GM12878 (cell line): ENCODE measurements around the gene TUBA3C. TPM values are rescaled to one million over a fixed set of nuclear protein-coding genes. Genes with fewer than 3 reads are reported as not detected.

Experiments used
- ATAC-seq: fragments of 200-7000 bp; cut with Tn5 transposase; 3 replicates; pipeline ENCODE4 v1.9.1; 2020; ENCODE audit warnings: mild to moderate bottlenecking, moderate library complexity
- BruUV-seq: library from RNA; stranded (reverse); fragments of 400-500 nt; replicated peaks from 2 replicates; lab custom pipeline; 2021; lab: Mats Ljungman, UMichigan
- CTCF ChIA-PET: fragments of 300-600 bp; sonication (Branson Sonifier 250); formaldehyde crosslinking; extraction: SDS; loops from one replicate; lab custom pipeline; 2021; ENCODE audit warnings: inconsistent platforms; lab: Yijun Ruan, JAX
- POLR2A ChIA-PET: fragments of 350-600 bp; formaldehyde crosslinking; extraction: SDS; loops from one replicate; lab custom pipeline; 2021; ENCODE audit warnings: inconsistent platforms; lab: Charles Lee
- RAD21 ChIA-PET: fragments of 300-600 bp; sonication (Branson Sonifier 250); formaldehyde crosslinking; loops from one replicate; lab custom pipeline; 2023; ENCODE audit warnings: antibody characterized with exemption; ENCODE audit not compliant: unreplicated experiment; lab: Charles Lee
- SMC1A ChIA-PET: fragments of 300-600 bp; sonication (Branson Sonifier 250); formaldehyde crosslinking; loops from one replicate; lab custom pipeline; 2023; ENCODE audit not compliant: unreplicated experiment, uncharacterized antibody; lab: Charles Lee
- DNase-seq: peaks from one replicate; pipeline ENCODE4 v3.0.0-alpha.2; 2011; ENCODE audit warnings: low read depth, low spot score
- FAIRE-seq: peaks from 3 replicates; lab custom pipeline; 2011; peaks lifted over from hg19 to GRCh38; lab: Jason Lieb, UNC
- H2AFZ ChIP-seq: 2 replicates; pipeline ENCODE4 v1.6.0; 2011; ENCODE audit warnings: low read depth, low read length, control low read depth; ENCODE audit not compliant: control insufficient read depth
- H3K27ac ChIP-seq: 2 replicates; pipeline ENCODE4 v1.5.1; 2011; ENCODE audit warnings: control low read depth; ENCODE audit not compliant: control insufficient read depth, insufficient read depth
- H3K27me3 ChIP-seq, 2 experiments: replicated peaks in 1 of 2; 2 replicates each; pipeline versions ENCODE4 v1.6.0 to v1.6.1; 2011; ENCODE audit warnings: low read length in 1 of 2; ENCODE audit not compliant: control insufficient read depth in 2 of 2, insufficient read depth in 2 of 2
- H3K36me3 ChIP-seq, 2 experiments: 2 replicates each; pipeline ENCODE4 v1.5.1; 2011; ENCODE audit warnings: low read length in 1 of 2; ENCODE audit not compliant: control insufficient read depth in 2 of 2, insufficient read depth in 2 of 2
- H3K4me1 ChIP-seq: 2 replicates; pipeline ENCODE4 v1.6.1; 2011; ENCODE audit warnings: mild to moderate bottlenecking, low read length, moderate library complexity, mixed read lengths; ENCODE audit not compliant: control insufficient read depth, insufficient read depth
- H3K4me2 ChIP-seq: 2 replicates; pipeline ENCODE4 v1.6.0; 2011; ENCODE audit warnings: control low read depth; ENCODE audit not compliant: control insufficient read depth, insufficient read depth
- H3K4me3 ChIP-seq: fragments of 200-600 bp; sonication (generic); 2 replicates; pipeline ENCODE4 v1.5.1; 2016
- H3K79me2 ChIP-seq: 2 replicates; pipeline ENCODE4 v1.6.0; 2011; ENCODE audit warnings: low read length; ENCODE audit not compliant: control insufficient read depth, insufficient read depth
- H3K9ac ChIP-seq: 2 replicates; pipeline ENCODE4 v1.8.0; 2011; ENCODE audit warnings: low read length, control low read depth, mixed read lengths; ENCODE audit not compliant: control insufficient read depth, insufficient read depth
- H3K9me3 ChIP-seq: replicated peaks from 3 replicates; pipeline ENCODE4 v1.5.1; 2011; ENCODE audit warnings: mild to moderate bottlenecking, low read length; ENCODE audit not compliant: control insufficient read depth, insufficient read depth
- H4K20me1 ChIP-seq: 2 replicates; pipeline ENCODE4 v1.6.0; 2011; ENCODE audit not compliant: control insufficient read depth, insufficient read depth
- CBFB ChIP-seq: IDR thresholded peaks from 2 replicates; pipeline ENCODE4 v1.6.1; 2016; ENCODE audit warnings: antibody characterized with exemption, low read depth
- CREB1 ChIP-seq: IDR thresholded peaks from 2 replicates; pipeline ENCODE4 v1.6.1; 2012; ENCODE audit warnings: low read depth, mild to moderate bottlenecking, inconsistent platforms
- EP300 ChIP-seq, 2 experiments: fragments of 150-350 bp in 1 of 2; IDR thresholded peaks; 2 replicates each; pipeline ENCODE4 v1.6.1; 2011 to 2012; ENCODE audit warnings: low read depth in 2 of 2, low read length in 2 of 2, borderline replicate concordance in 1 of 2, improper control_type of control experiment in 1 of 2, inconsistent platforms in 1 of 2; ENCODE audit not compliant: control insufficient read depth in 1 of 2
- HDAC6 ChIP-seq: fragments of 200-600 bp; sonication (generic); IDR thresholded peaks from one replicate; pipeline ENCODE4 v1.8.0; 2017; ENCODE audit warnings: antibody characterized with exemption; ENCODE audit not compliant: unreplicated experiment
- NBN ChIP-seq: fragments of 450-650 bp; IDR thresholded peaks from 2 replicates; pipeline ENCODE4 v1.6.1; 2016
- NFYB ChIP-seq: IDR thresholded peaks from 2 replicates; pipeline ENCODE4 v1.6.1; 2011; ENCODE audit warnings: low read depth, mild to moderate bottlenecking, low read length, improper control_type of control experiment, moderate library complexity; ENCODE audit not compliant: insufficient read depth
- NR2C1 ChIP-seq: fragments of 450-650 bp; IDR thresholded peaks from 2 replicates; pipeline ENCODE4 v1.6.1; 2017; ENCODE audit warnings: antibody characterized with exemption, mild to moderate bottlenecking, moderate library complexity
- SMAD1 ChIP-seq: fragments of 450-650 bp; IDR thresholded peaks from 2 replicates; pipeline ENCODE4 v1.6.1; 2018; ENCODE audit warnings: mild to moderate bottlenecking, low read depth; ENCODE audit not compliant: partially characterized antibody
- STAT3 ChIP-seq: IDR thresholded peaks from 2 replicates; pipeline ENCODE4 v1.6.1; 2011; ENCODE audit warnings: low read depth, low read length, improper control_type of control experiment
- TCF3 ChIP-seq: IDR thresholded peaks from 2 replicates; pipeline ENCODE4 v1.6.1; 2012; ENCODE audit warnings: low read depth, mild to moderate bottlenecking, low read length, borderline replicate concordance; ENCODE audit not compliant: insufficient read depth
- ZNF217 ChIP-seq: fragments of 450-650 bp; IDR thresholded peaks from 2 replicates; pipeline ENCODE4 v1.6.1; 2017; ENCODE audit warnings: antibody characterized with exemption, mild to moderate bottlenecking
- WGBS: methylation state at CpG from one replicate; pipeline ENCODE4 v1.1.6; 2016; ENCODE audit warnings: low lambda C conversion rate; ENCODE audit not compliant: insufficient replicate concordance, insufficient coverage; ENCODE audit errors: missing lambda C conversion rate; 5-methylcytosine and 5-hydroxymethylcytosine counted together
- in situ Hi-C: fragments of 300-500 bp; cut with MboI; formaldehyde crosslinking; loops from 9 replicates; pipeline ENCODE4 v1.14.3; 2018; ENCODE audit warnings: mixed read lengths
- intact Hi-C: fragments of 100-400 bp; cut with micrococcal nuclease; formaldehyde crosslinking; loops from one replicate; pipeline ENCODE4 v1.14.2; 2022; ENCODE audit not compliant: unreplicated experiment
- polyA plus RNA-seq, 11 experiments: library from polyadenylated mRNA; depleted of rRNA in 4 of 11; unstranded in 6 of 11; stranded (reverse) in 5 of 11; fragments of >200 nt; fragmentation: Nextera tagmentation in 4 of 11; fragmentation: Illumina TruSeq in 1 of 11; extraction: Ambion mirVana in 4 of 11; extraction: Trizol in 1 of 11; gene quantifications; 1 replicate in 1 of 11; 2 replicates in 10 of 11; pipeline versions ENCODE4 v1.2.1 to v1.2.3, GENCODE V29; 2011 to 2016; ENCODE audit warnings: inconsistent platforms in 2 of 11, missing spikeins in 2 of 11, low read depth in 1 of 11
- total RNA-seq, 4 experiments: library from RNA; depleted of rRNA in 3 of 4; stranded (reverse); fragments of >200 nt in 3 of 4; fragmentation: Illumina TruSeq in 1 of 4; extraction: Trizol in 1 of 4; gene quantifications; 2 replicates each; pipeline versions ENCODE4 v1.2.1 to v1.2.3, GENCODE V29; 2013 to 2021
- TF ChIP-seq, protein P1 (sequence below): fragments of 450-650 bp; IDR thresholded peaks from 2 replicates; pipeline ENCODE4 v1.6.1; 2017; ENCODE audit warnings: mild to moderate bottlenecking
- TF ChIP-seq, protein P2 (sequence below): fragments of 150-350 bp; IDR thresholded peaks from 2 replicates; pipeline ENCODE4 v1.6.1; 2016; ENCODE audit warnings: low read depth, low read length
- TF ChIP-seq, protein P3 (sequence below): fragments of 450-650 bp; IDR thresholded peaks from 2 replicates; pipeline ENCODE4 v1.6.1; 2017; ENCODE audit warnings: mild to moderate bottlenecking, moderate library complexity

The TUBA3C gene
- total and polyA plus RNA-seq, 10 of the 15 experiments (the other 5 are each of a cell fraction or from before 2014, with no cell fraction given), result 0.04 to 4.5 (median 0.31) TPM; not detected in 5

DNA sequence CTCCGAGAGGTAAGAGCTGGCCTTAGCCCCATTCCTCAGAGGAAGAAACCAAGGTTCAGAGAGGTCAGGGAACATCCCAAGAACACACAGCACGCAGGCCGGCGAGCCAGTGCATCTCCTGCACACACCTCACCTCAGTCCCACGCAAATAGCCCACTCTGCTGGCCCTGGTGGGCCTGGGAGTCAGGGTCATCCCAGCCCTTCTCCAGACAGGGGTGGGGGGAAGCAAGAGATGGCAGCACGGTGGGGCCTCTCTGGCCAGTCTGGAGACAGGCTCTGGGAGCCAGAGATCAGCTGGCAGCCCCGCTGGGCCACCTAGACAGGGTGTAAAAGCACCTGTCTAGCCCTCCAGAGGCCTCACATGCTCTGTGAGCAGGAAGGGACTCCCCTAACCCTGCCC lies 26.8 kb downstream of the TUBA3C start:
- Histone ChIP-seq H3K27ac (no peak overlapping the region), H3K9ac (no peak overlapping the region), H3K79me2 (no peaks in the 10 kb centered on the region), H3K4me2 (no peak overlapping the region), H2AFZ (no peak overlapping the region), H3K4me1 (no peaks in the 10 kb centered on the region)
- SMC1A ChIA-PET, result interaction anchor here (0.9 to 1.3 kb wide), 2 partner anchors 84 to 130 kb away, joined by 3 read pairs; no protein-coding TSS in a partner anchor
- POLR2A ChIA-PET, result no interaction called here
- WGBS, result 44% methylated on average over 5 of the region's 7 CpGs
- ATAC-seq, result no peak
- CTCF ChIA-PET, result interaction anchor here (0.7 to 1.5 kb wide), 5 partner anchors 14 to 284 kb away, joined by 3 to 5 read pairs (median 3); no protein-coding TSS in a partner anchor
- TF ChIP-seq, protein P1, sequence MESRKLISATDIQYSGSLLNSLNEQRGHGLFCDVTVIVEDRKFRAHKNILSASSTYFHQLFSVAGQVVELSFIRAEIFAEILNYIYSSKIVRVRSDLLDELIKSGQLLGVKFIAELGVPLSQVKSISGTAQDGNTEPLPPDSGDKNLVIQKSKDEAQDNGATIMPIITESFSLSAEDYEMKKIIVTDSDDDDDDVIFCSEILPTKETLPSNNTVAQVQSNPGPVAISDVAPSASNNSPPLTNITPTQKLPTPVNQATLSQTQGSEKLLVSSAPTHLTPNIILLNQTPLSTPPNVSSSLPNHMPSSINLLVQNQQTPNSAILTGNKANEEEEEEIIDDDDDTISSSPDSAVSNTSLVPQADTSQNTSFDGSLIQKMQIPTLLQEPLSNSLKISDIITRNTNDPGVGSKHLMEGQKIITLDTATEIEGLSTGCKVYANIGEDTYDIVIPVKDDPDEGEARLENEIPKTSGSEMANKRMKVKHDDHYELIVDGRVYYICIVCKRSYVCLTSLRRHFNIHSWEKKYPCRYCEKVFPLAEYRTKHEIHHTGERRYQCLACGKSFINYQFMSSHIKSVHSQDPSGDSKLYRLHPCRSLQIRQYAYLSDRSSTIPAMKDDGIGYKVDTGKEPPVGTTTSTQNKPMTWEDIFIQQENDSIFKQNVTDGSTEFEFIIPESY, result no peak
- TF ChIP-seq SMAD1, result no peak
- TF ChIP-seq NFYB, result no peak
- no peak for TF ChIP-seq ZNF217
- TF ChIP-seq, protein P2, sequence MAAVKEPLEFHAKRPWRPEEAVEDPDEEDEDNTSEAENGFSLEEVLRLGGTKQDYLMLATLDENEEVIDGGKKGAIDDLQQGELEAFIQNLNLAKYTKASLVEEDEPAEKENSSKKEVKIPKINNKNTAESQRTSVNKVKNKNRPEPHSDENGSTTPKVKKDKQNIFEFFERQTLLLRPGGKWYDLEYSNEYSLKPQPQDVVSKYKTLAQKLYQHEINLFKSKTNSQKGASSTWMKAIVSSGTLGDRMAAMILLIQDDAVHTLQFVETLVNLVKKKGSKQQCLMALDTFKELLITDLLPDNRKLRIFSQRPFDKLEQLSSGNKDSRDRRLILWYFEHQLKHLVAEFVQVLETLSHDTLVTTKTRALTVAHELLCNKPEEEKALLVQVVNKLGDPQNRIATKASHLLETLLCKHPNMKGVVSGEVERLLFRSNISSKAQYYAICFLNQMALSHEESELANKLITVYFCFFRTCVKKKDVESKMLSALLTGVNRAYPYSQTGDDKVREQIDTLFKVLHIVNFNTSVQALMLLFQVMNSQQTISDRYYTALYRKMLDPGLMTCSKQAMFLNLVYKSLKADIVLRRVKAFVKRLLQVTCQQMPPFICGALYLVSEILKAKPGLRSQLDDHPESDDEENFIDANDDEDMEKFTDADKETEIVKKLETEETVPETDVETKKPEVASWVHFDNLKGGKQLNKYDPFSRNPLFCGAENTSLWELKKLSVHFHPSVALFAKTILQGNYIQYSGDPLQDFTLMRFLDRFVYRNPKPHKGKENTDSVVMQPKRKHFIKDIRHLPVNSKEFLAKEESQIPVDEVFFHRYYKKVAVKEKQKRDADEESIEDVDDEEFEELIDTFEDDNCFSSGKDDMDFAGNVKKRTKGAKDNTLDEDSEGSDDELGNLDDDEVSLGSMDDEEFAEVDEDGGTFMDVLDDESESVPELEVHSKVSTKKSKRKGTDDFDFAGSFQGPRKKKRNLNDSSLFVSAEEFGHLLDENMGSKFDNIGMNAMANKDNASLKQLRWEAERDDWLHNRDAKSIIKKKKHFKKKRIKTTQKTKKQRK, result no peak
- no peak for TF ChIP-seq CREB1
- no peak for TF ChIP-seq EP300 (IDR thresholded peaks at IDR 0.05; ENCODE audit: borderline replicate concordance in 1 of 2, control insufficient read depth in 1 of 2, low read depth in 2 of 2, low read length in 2 of 2)
- no peak for TF ChIP-seq NR2C1
- TF ChIP-seq TCF3, result no peak
- TF ChIP-seq, protein P3, sequence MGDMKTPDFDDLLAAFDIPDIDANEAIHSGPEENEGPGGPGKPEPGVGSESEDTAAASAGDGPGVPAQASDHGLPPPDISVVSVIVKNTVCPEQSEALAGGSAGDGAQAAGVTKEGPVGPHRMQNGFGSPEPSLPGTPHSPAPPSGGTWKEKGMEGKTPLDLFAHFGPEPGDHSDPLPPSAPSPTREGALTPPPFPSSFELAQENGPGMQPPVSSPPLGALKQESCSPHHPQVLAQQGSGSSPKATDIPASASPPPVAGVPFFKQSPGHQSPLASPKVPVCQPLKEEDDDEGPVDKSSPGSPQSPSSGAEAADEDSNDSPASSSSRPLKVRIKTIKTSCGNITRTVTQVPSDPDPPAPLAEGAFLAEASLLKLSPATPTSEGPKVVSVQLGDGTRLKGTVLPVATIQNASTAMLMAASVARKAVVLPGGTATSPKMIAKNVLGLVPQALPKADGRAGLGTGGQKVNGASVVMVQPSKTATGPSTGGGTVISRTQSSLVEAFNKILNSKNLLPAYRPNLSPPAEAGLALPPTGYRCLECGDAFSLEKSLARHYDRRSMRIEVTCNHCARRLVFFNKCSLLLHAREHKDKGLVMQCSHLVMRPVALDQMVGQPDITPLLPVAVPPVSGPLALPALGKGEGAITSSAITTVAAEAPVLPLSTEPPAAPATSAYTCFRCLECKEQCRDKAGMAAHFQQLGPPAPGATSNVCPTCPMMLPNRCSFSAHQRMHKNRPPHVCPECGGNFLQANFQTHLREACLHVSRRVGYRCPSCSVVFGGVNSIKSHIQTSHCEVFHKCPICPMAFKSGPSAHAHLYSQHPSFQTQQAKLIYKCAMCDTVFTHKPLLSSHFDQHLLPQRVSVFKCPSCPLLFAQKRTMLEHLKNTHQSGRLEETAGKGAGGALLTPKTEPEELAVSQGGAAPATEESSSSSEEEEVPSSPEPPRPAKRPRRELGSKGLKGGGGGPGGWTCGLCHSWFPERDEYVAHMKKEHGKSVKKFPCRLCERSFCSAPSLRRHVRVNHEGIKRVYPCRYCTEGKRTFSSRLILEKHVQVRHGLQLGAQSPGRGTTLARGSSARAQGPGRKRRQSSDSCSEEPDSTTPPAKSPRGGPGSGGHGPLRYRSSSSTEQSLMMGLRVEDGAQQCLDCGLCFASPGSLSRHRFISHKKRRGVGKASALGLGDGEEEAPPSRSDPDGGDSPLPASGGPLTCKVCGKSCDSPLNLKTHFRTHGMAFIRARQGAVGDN, result no peak
- no peak for TF ChIP-seq STAT3
- TF ChIP-seq NBN, result no peak
- TF ChIP-seq HDAC6, result no peak
- no peak for TF ChIP-seq CBFB
- TF ChIP-seq, all 136 proteins: peak for 0
- Histone ChIP-seq H3K4me3 (no peak overlapping the region), H4K20me1 (no peaks in the 10 kb centered on the region), H3K27me3 (no peaks in the 10 kb centered on the region), H3K9me3 (no peaks in the 10 kb centered on the region; the same call in 2 of the 3 replicates), H3K36me3 (no peaks in the 10 kb centered on the region)
- BruUV-seq, result no TSS peak
- intact Hi-C loops, result no loop called here
- in situ Hi-C loops, result no loop called here
- RAD21 ChIA-PET, result interaction anchor here (1.1 to 1.8 kb wide), 2 partner anchors 32 to 131 kb away, joined by 3 to 5 read pairs; no protein-coding TSS in a partner anchor
- DNase-seq (no peak), FAIRE-seq (no peak)
